ENCODE results near the gene ZNF2. TPM values are rescaled to one million over a fixed set of nuclear protein-coding genes. Genes with fewer than 3 reads are reported as not detected.

Gene ZNF2
- total and polyA plus RNA-seq, 2 of the 13 experiments (the other 11 are each of a cell fraction or from before 2014, with no cell fraction given): 4.3 to 6.1 TPM

- TF ChIP-seq MTA1 (CRISPR knock-in tag; IDR thresholded peaks at IDR 0.05; ENCODE audit: borderline replicate concordance) (no peak), SP5 (CRISPR knock-in tag; IDR thresholded peaks at IDR 0.05; ENCODE audit: borderline replicate concordance, low read depth) (no peak), CEBPB (IDR thresholded peaks at IDR 0.05; ENCODE audit: borderline replicate concordance, low read depth, low read length) (no peak), ZBTB33 (CRISPR knock-in tag; IDR thresholded peaks at IDR 0.05) (peak; percentile 29), DNMT1 (CRISPR knock-in tag; IDR thresholded peaks at IDR 0.05) (no peak), POLR2AphosphoS2 (IDR thresholded peaks at IDR 0.05; ENCODE audit: low read depth, low read length) (no peak), ZNF34 (CRISPR knock-in tag; IDR thresholded peaks at IDR 0.05; ENCODE audit: borderline replicate concordance) (no peak), ELF1 (CRISPR knock-in tag; IDR thresholded peaks at IDR 0.05) (no peak), ZSCAN22 (CRISPR knock-in tag; IDR thresholded peaks at IDR 0.05) (no peak), ZNF580 (CRISPR knock-in tag; IDR thresholded peaks at IDR 0.05; ENCODE audit: borderline replicate concordance, low read depth) (no peak), GATA4 (IDR thresholded peaks at IDR 0.05; ENCODE audit: borderline replicate concordance, low read depth) (no peak), RORA (CRISPR knock-in tag; IDR thresholded peaks at IDR 0.05) (no peak), TRAFD1 (CRISPR knock-in tag; IDR thresholded peaks at IDR 0.05; ENCODE audit: borderline replicate concordance) (no peak), ZC3H13 (CRISPR knock-in tag; IDR thresholded peaks at IDR 0.05) (0 out of 2 replicates have a peak, but pooled peaks have one; percentile 43), PHF21A (CRISPR knock-in tag; IDR thresholded peaks at IDR 0.05) (no peak), ZNF160 (CRISPR knock-in tag; IDR thresholded peaks at IDR 0.05) (no peak), ZNF75D (CRISPR knock-in tag; IDR thresholded peaks at IDR 0.05; ENCODE audit: borderline replicate concordance) (no peak)
- TF ChIP-seq, protein P1, sequence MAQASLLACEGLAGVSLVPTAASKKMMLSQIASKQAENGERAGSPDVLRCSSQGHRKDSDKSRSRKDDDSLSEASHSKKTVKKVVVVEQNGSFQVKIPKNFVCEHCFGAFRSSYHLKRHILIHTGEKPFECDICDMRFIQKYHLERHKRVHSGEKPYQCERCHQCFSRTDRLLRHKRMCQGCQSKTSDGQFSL (CRISPR knock-in tag; IDR thresholded peaks at IDR 0.05): no peak
- TF ChIP-seq, protein P2, sequence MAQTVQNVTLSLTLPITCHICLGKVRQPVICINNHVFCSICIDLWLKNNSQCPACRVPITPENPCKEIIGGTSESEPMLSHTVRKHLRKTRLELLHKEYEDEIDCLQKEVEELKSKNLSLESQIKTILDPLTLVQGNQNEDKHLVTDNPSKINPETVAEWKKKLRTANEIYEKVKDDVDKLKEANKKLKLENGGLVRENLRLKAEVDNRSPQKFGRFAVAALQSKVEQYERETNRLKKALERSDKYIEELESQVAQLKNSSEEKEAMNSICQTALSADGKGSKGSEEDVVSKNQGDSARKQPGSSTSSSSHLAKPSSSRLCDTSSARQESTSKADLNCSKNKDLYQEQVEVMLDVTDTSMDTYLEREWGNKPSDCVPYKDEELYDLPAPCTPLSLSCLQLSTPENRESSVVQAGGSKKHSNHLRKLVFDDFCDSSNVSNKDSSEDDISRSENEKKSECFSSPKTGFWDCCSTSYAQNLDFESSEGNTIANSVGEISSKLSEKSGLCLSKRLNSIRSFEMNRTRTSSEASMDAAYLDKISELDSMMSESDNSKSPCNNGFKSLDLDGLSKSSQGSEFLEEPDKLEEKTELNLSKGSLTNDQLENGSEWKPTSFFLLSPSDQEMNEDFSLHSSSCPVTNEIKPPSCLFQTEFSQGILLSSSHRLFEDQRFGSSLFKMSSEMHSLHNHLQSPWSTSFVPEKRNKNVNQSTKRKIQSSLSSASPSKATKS (CRISPR knock-in tag; IDR thresholded peaks at IDR 0.05): no peak
- TF ChIP-seq, protein P3, sequence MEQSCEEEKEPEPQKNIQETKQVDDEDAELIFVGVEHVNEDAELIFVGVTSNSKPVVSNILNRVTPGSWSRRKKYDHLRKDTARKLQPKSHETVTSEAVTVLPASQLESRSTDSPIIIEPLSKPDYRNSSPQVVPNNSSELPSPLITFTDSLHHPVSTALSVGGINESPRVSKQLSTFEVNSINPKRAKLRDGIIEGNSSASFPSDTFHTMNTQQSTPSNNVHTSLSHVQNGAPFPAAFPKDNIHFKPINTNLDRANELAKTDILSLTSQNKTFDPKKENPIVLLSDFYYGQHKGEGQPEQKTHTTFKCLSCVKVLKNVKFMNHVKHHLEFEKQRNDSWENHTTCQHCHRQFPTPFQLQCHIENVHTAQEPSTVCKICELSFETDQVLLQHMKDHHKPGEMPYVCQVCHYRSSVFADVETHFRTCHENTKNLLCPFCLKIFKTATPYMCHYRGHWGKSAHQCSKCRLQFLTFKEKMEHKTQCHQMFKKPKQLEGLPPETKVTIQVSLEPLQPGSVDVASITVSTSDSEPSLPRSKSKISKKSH (CRISPR knock-in tag; IDR thresholded peaks at IDR 0.05; ENCODE audit: borderline replicate concordance): peak; percentile 39; the same call in 1 of the 2 replicates
Measured at GRCh38 chr2:95159690-95160449, 5.7 kb upstream of the ZNF2 start, which contains the start of gene ZNF514 (continued).

Measured in HepG2 (cell line).